Psoas muscle (tissue), 8 donors: Measurements from ENCODE around the gene CNTNAP2. TPM values are rescaled to one million over a fixed set of nuclear protein-coding genes. Genes with fewer than 3 reads are reported as not detected.
"Not testable (repeated sequence)": the region's sequence is repeated elsewhere in the genome, so short reads cannot be mapped to it uniquely, and the experiment has no call there.

Source experiments
- ATAC-seq, 4 donors: fragments of 200-7000 bp; cut with Tn5 transposase; one replicate each; pipeline ENCODE4 v1.9.1; 2020; ENCODE audit warnings: moderate library complexity in 3 of 4, mild to moderate bottlenecking in 2 of 4
- DNase-seq, 2 donors: peaks; one replicate each; pipeline ENCODE4 v3.0.0-alpha.2; 2020
- H3K27ac ChIP-seq: fragments of 200-600 bp; one replicate; pipeline ENCODE4 v1.8.0; 2022
- H3K27me3 ChIP-seq, 3 donors: fragments of 200-600 bp in 1 of 3; one replicate each; pipeline versions ENCODE4 v1.6.1 to v1.8.0; 2013 to 2022; ENCODE audit warnings: low read length in 2 of 3, mild to moderate bottlenecking in 2 of 3, moderate library complexity in 1 of 3; ENCODE audit not compliant: insufficient read depth in 3 of 3
- H3K36me3 ChIP-seq, 2 donors: fragments of 200-600 bp in 1 of 2; one replicate each; pipeline versions ENCODE4 v1.6.1 to v1.8.0; 2013 to 2022; ENCODE audit warnings: low read depth in 1 of 2, mild to moderate bottlenecking in 1 of 2, moderate library complexity in 1 of 2; ENCODE audit not compliant: insufficient read depth in 1 of 2
- H3K4me1 ChIP-seq: fragments of 200-600 bp; one replicate; pipeline ENCODE4 v1.8.0; 2022
- H3K4me3 ChIP-seq: fragments of 200-600 bp; one replicate; pipeline ENCODE4 v1.8.0; 2022; ENCODE audit warnings: mild to moderate bottlenecking
- H3K9me3 ChIP-seq: fragments of 200-600 bp; one replicate; pipeline ENCODE4 v1.8.0; 2022
- WGBS, 3 donors: extraction: QIAGEN DNeasy Blood & Tissue Kit; methylation state at CpG; one replicate each; pipeline versions ENCODE4 v1.1.6 to v1.1.7; 2013; 5-methylcytosine and 5-hydroxymethylcytosine counted together
- intact Hi-C, 2 donors: fragments of 100-400 bp; cut with DNase I; formaldehyde crosslinking; loops; one replicate each; pipeline versions ENCODE4 v1.11.0 to v1.14.2; 2022
- polyA plus RNA-seq, 3 donors: library from polyadenylated mRNA; stranded (reverse); fragments of 200-250 nt; gene quantifications; one replicate each; pipeline ENCODE4 v1.2.3, GENCODE V29; 2013
- total RNA-seq, 4 donors: library from RNA; stranded (reverse); fragmentation: NEBNext Ultra II Directional in 2 of 4; extraction: Animal tissue kit (Norgen Biotek cat#: 25700) in 2 of 4; gene quantifications; one replicate each; pipeline versions ENCODE4 v1.2.1 to v1.2.4, GENCODE V29; 2021 to 2023
- TF ChIP-seq, protein P1 (sequence below): fragments of 200-600 bp; IDR thresholded peaks from one replicate; pipeline ENCODE4 v1.8.0; 2022; ENCODE audit warnings: antibody characterized with exemption
- donor health status: healthy with polysubstance abuse.
- donor health status: DM: no; HTN: no; CAD: no; lungs with moderate emphysema.
- donor health status: Bipolar disorder and iron deficiency.
- donor health status: healthy.
- donor health status: DM: yes; HTN: yes; CAD: no.
- donor health status: DM: no; HTN: no; CAD: no.
- donor health status: DM: no; HTN: no; CAD: no.
- donor health status: DM: yes; HTN: yes; CAD: no.

Gene CNTNAP2
- total and polyA plus RNA-seq, 7 donors: 0.01 to 0.13 TPM; not detected in 5

DNA sequence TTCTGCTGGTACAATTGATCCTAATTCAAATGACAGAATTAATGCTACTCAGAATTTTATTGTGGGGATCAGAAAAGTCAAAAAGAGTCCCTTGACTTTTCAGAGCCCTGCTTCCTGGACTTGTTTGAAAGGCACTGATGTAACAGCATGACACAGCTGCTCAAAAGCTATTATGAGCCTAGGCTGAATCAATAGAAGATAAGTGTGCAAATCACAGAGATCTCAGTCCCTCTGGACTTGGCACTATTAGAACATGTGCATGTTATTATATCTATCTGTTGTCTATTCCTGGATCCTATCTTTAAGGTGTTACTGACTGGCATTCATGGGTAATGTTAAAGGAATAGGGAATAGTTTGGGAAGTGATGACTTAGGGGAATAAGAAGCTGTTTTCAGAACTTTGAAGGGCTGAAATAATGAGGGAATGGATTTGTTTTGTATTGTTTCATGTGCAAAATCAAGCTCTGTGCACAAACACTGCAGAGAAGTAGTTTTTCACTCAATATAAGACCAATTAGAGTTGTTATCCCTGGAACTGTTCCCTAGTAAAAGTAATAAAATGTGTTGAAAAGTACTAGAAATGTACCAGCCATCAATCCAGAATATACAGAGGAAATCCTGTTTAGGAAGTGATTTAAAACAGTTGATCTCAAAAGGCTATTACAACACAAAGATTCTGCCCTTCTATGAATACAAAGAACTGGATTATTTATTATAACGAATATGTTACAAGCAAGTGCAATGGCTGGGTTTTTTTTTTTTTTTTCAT, 1659.1 kb downstream of the CNTNAP2 start:
- no peaks in the 10 kb centered on the region for H3K27me3 ChIP-seq
- TF ChIP-seq, protein P1, sequence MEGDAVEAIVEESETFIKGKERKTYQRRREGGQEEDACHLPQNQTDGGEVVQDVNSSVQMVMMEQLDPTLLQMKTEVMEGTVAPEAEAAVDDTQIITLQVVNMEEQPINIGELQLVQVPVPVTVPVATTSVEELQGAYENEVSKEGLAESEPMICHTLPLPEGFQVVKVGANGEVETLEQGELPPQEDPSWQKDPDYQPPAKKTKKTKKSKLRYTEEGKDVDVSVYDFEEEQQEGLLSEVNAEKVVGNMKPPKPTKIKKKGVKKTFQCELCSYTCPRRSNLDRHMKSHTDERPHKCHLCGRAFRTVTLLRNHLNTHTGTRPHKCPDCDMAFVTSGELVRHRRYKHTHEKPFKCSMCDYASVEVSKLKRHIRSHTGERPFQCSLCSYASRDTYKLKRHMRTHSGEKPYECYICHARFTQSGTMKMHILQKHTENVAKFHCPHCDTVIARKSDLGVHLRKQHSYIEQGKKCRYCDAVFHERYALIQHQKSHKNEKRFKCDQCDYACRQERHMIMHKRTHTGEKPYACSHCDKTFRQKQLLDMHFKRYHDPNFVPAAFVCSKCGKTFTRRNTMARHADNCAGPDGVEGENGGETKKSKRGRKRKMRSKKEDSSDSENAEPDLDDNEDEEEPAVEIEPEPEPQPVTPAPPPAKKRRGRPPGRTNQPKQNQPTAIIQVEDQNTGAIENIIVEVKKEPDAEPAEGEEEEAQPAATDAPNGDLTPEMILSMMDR: no peak
- DNase-seq: no peak
- ATAC-seq: no peak
- WGBS, 3 donors: 53 to 58% (median 57%) methylated on average over 1 of the region's 1 CpG
- no peaks in the 10 kb centered on the region for H3K9me3 ChIP-seq
- H3K27ac ChIP-seq: no peak overlapping the region
- no peak overlapping the region for H3K4me3 ChIP-seq
- no peaks in the 10 kb centered on the region for H3K36me3 ChIP-seq
- no peaks in the 10 kb centered on the region for H3K4me1 ChIP-seq
- intact Hi-C loops: no loop called here

DNA sequence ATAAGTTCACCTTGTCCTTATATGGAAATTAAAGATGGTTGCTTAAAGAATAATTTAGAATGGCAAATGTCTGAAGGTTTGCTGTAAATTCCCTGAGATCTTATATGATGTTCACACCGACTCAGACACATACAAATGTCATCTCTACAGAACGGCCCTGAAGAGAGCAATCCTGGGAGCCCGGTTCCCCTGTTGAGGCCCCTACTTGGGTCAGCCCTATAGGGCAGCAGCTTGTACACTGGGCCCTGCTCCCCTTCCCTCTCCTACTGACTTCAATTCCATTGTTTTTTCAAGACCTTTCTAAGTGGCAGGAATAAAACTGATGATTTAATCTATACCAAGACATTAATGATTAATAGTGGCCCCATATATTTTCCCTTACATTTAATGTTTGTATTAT, 1660.7 kb downstream of the CNTNAP2 start:
- WGBS, 3 donors: 61 to 89% (median 80%) methylated on average over 3 of the region's 3 CpGs
- no peak overlapping the region for H3K4me3 ChIP-seq
- intact Hi-C loops: no loop called here

DNA sequence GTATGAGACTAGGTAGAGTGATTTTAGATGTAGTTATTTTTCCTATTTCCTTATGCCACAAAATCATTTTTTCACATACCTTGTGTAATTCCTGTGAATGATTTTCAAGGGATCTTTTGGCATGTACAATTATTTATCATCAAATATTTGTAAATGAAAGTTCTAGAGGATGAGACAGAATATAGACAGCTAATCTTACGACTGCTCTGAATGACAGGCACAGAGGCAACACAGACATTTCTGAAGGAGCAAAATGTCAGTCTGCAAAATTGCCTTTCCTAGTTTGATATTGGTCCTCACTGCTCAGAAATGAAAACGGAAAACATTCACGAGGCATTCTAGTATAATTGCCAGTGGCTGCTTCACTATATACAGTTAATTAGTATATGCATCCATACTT, 1663.3 kb downstream of the CNTNAP2 start:
- TF ChIP-seq, protein P1: no peak
- no peak for DNase-seq
- H3K27me3 ChIP-seq: no peaks in the 10 kb centered on the region
- no peak overlapping the region for H3K27ac ChIP-seq
- H3K4me3 ChIP-seq: no peak overlapping the region
- H3K36me3 ChIP-seq: no peaks in the 10 kb centered on the region
- H3K9me3 ChIP-seq: no peaks in the 10 kb centered on the region
- no peaks in the 10 kb centered on the region for H3K4me1 ChIP-seq
- 77 to 83% (median 78%) methylated on average over 3 of the region's 3 CpGs for WGBS, 3 donors
- intact Hi-C loops: no loop called here
- ATAC-seq: no peak

More for the DNA sequence above, 1660.7 kb downstream of the CNTNAP2 start:
- no peak for DNase-seq
- H3K9me3 ChIP-seq: no peaks in the 10 kb centered on the region
- H3K36me3 ChIP-seq: no peaks in the 10 kb centered on the region
- H3K4me1 ChIP-seq: no peaks in the 10 kb centered on the region
- TF ChIP-seq, protein P1: no peak
- H3K27me3 ChIP-seq: no peaks in the 10 kb centered on the region
- no peak for ATAC-seq
- no peak overlapping the region for H3K27ac ChIP-seq

DNA sequence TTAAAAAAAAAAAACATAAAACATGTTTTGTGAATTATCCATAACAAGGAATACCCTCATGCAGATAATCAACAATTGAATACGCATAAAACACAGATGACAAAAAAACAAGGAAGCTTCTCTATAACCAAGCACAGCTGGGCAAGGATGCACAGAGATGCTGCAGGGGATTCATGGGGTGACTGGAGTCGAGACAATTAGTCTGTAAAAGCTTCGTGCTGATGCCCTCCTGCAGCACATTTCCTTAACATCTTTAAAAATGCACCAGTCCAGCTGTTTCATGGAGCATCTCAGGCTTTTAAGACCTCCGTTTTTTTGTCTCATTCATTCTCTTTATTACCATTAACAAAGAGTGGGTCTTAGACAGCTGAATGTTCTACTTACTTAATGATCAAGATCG, 1680.0 kb downstream of the CNTNAP2 start:
- Histone ChIP-seq H3K4me3 (no peak overlapping the region), H3K27me3 (peaks cover 0 to 4% (median 0%) of the 10 kb centered on the region in 3 donors), H3K9me3 (peaks cover 3% of the 10 kb centered on the region), H3K27ac (no peak overlapping the region), H3K4me1 (no peaks in the 10 kb centered on the region), H3K36me3 (no peaks in the 10 kb centered on the region)
- no peak for ATAC-seq
- intact Hi-C loops: no loop called here
- no peak for DNase-seq
- TF ChIP-seq, protein P1: no peak
- 32 to 40% (median 37%) methylated on average over 5 of the region's 5 CpGs for WGBS, 3 donors

DNA sequence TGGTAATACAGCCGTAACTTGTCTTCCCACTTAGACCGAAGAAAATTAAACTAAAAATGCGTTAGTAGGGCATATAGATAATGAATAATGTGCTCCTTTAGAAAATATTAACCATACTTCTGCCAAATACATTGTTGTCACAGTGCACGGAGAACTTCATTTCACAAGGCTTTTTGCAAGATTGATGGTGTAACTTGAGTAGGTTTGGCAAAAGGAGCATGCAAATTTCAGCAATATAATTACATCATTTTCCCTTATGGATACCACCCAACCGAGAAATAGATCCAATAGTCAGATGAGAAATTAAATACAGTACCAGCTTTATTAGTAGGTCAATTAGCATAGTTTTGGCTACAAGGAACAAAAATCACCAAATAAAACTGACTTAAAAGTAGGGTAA, 1681.4 kb downstream of the CNTNAP2 start:
- Histone ChIP-seq H3K27ac (no peak overlapping the region), H3K4me3 (no peak overlapping the region), H3K27me3 (peaks cover 0 to 4% (median 0%) of the 10 kb centered on the region in 3 donors), H3K4me1 (no peaks in the 10 kb centered on the region), H3K9me3 (peaks cover 3% of the 10 kb centered on the region), H3K36me3 (no peaks in the 10 kb centered on the region)
- TF ChIP-seq, protein P1: no peak
- no peak for ATAC-seq
- WGBS, 3 donors: 21 to 32% (median 29%) methylated on average over 5 of the region's 5 CpGs
- no peak for DNase-seq
- intact Hi-C loops: no loop called here

DNA sequence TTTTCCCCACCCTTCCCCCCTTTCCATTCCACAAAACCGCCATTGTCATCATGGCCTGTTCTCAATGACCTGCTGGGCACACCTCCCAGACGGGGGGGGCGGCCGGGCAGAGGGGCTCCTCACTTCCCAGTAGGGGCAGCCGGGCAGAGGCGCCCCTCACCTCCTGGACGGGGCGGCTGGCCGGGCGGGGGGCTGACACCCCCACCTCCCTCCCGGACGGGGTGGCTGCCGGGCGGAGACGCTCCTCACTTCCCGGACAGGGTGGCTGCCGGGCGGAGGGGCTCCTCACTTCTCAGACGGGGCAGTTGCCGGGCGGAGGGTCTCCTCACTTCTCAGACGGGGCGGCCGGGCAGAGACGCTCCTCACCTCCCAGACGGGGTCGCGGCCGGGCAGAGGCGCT, 1685.2 kb downstream of the CNTNAP2 start:
- DNase-seq, H3K36me3 ChIP-seq, intact Hi-C loops, ATAC-seq, H3K27me3 ChIP-seq, H3K4me3 ChIP-seq, H3K4me1 ChIP-seq, H3K27ac ChIP-seq, H3K9me3 ChIP-seq: not testable (repeated sequence)
- 92 to 98% (median 95%) methylated on average over 13 to 24 of the region's 30 CpGs for WGBS, 3 donors
